ENCODE results near the gene RMP24.

RMP24 gene

GRCh38 chr18:35933982-35934381 is 38.5 kb upstream of the RMP24 start:
- no peak for DNase-seq
- WGBS, 5 donors: 66 to 86% (median 80%) methylated on average over 8 of the region's 8 CpGs
- H3K9me3 ChIP-seq: peaks cover 0 to 18% (median 13%) of the 10 kb centered on the region in 8 donors
- H3K36me3 ChIP-seq: no peaks in the 10 kb centered on the region
- intact Hi-C loops (cut with DNase I; ENCODE audit: low total_unique reads): no loop called here
- no peaks in the 10 kb centered on the region for H3K27me3 ChIP-seq (replicated peaks in 1 of 7)
- TF ChIP-seq POLR2A (IDR thresholded peaks at IDR 0.05): no peak
- no peak overlapping the region for H3K4me3 ChIP-seq
- H3K4me1 ChIP-seq: no peaks in the 10 kb centered on the region
- H3K27ac ChIP-seq: no peak overlapping the region

- Histone ChIP-seq H3K4me3 (no peak overlapping the region), H3K4me1 (no peaks in the 10 kb centered on the region), H3K27ac (no peak overlapping the region), H3K27me3 (replicated peaks in 1 of 7) (no peaks in the 10 kb centered on the region), H3K9me3 (peaks cover 0 to 11% (median 9%) of the 10 kb centered on the region in 8 donors), H3K36me3 (no peaks in the 10 kb centered on the region)
- TF ChIP-seq, protein P1, sequence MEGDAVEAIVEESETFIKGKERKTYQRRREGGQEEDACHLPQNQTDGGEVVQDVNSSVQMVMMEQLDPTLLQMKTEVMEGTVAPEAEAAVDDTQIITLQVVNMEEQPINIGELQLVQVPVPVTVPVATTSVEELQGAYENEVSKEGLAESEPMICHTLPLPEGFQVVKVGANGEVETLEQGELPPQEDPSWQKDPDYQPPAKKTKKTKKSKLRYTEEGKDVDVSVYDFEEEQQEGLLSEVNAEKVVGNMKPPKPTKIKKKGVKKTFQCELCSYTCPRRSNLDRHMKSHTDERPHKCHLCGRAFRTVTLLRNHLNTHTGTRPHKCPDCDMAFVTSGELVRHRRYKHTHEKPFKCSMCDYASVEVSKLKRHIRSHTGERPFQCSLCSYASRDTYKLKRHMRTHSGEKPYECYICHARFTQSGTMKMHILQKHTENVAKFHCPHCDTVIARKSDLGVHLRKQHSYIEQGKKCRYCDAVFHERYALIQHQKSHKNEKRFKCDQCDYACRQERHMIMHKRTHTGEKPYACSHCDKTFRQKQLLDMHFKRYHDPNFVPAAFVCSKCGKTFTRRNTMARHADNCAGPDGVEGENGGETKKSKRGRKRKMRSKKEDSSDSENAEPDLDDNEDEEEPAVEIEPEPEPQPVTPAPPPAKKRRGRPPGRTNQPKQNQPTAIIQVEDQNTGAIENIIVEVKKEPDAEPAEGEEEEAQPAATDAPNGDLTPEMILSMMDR (IDR thresholded peaks at IDR 0.05 in 8 of 11, conservative IDR thresholded peaks at IDR 0.05 in 3 of 11): no peak
- no peak for TF ChIP-seq POLR2A (IDR thresholded peaks at IDR 0.05)
- TF ChIP-seq POLR2AphosphoS5 (IDR thresholded peaks at IDR 0.05): no peak
- WGBS, 5 donors: 80 to 89% (median 82%) methylated on average over 5 of the region's 5 CpGs
- intact Hi-C loops (cut with DNase I; ENCODE audit: low total_unique reads): loop anchor here (5.0 kb wide), 1 partner anchor 523 kb away; no protein-coding TSS in a partner anchor
- DNase-seq: no peak
These were observed 37.6 kb upstream of the RMP24 start for GRCh38 chr18:35934891-35935290.

DNA sequence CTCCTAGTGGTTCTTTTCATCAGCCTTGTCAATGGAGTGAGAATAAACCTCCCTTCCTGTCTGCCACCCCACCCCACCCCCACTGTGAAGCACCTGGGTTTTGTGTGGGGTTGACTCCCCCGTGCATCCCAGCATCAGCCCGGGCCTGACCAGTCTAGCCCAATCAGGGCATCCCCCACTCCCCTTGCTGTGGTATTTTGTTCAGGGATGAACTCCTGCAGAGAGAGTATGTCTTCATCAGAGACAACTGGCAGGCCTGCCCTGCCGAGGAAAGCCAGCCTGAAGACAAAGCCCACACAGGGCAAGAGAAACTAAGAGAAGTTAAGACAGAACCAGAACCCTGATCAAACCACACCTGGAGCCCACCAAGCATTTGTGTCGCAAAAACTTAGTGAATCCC is 36.7 kb upstream of the RMP24 start:
- H3K27ac ChIP-seq: no peak overlapping the region
- WGBS, 5 donors: 61 to 79% (median 73%) methylated on average over 4 of the region's 4 CpGs
- no peak overlapping the region for H3K4me3 ChIP-seq
- intact Hi-C loops (cut with DNase I; ENCODE audit: low total_unique reads): loop anchor here (5.0 kb wide), 1 partner anchor 524 kb away; no protein-coding TSS in a partner anchor
- TF ChIP-seq, protein P1 (IDR thresholded peaks at IDR 0.05 in 8 of 11, conservative IDR thresholded peaks at IDR 0.05 in 3 of 11): no peak
- no peak for TF ChIP-seq POLR2A (IDR thresholded peaks at IDR 0.05)
- no peak for TF ChIP-seq POLR2AphosphoS5 (IDR thresholded peaks at IDR 0.05)
- H3K9me3 ChIP-seq: peaks cover 0 to 2% (median 0%) of the 10 kb centered on the region in 8 donors
- no peaks in the 10 kb centered on the region for H3K4me1 ChIP-seq
- no peak for DNase-seq
- H3K27me3 ChIP-seq (replicated peaks in 1 of 7): no peaks in the 10 kb centered on the region
- no peaks in the 10 kb centered on the region for H3K36me3 ChIP-seq

GRCh38 chr18:35936951-35937350 is 35.5 kb upstream of the RMP24 start:
- 48 to 67% (median 64%) methylated on average over 1 of the region's 1 CpG for WGBS, 5 donors
- TF ChIP-seq, protein P1 (IDR thresholded peaks at IDR 0.05 in 8 of 11, conservative IDR thresholded peaks at IDR 0.05 in 3 of 11): no peak
- TF ChIP-seq POLR2AphosphoS5 (IDR thresholded peaks at IDR 0.05) (no peak), POLR2A (IDR thresholded peaks at IDR 0.05) (no peak)
- no peaks in the 10 kb centered on the region for H3K27me3 ChIP-seq (replicated peaks in 1 of 7)
- DNase-seq: no peak
- H3K4me1 ChIP-seq: no peaks in the 10 kb centered on the region
- no peaks in the 10 kb centered on the region for H3K9me3 ChIP-seq
- H3K36me3 ChIP-seq: no peaks in the 10 kb centered on the region
- no peak overlapping the region for H3K4me3 ChIP-seq
- H3K27ac ChIP-seq: no peak overlapping the region
- intact Hi-C loops (cut with DNase I; ENCODE audit: low total_unique reads): loop anchor here (5.0 kb wide), 1 partner anchor 525 kb away; no protein-coding TSS in a partner anchor

GRCh38 chr18:35938158-35938557 is 34.3 kb upstream of the RMP24 start:
- Histone ChIP-seq H3K27ac (no peak overlapping the region), H3K36me3 (no peaks in the 10 kb centered on the region), H3K4me1 (no peaks in the 10 kb centered on the region), H3K4me3 (no peak overlapping the region), H3K9me3 (no peaks in the 10 kb centered on the region), H3K27me3 (replicated peaks in 1 of 7) (no peaks in the 10 kb centered on the region)
- intact Hi-C loops (cut with DNase I; ENCODE audit: low total_unique reads): loop anchor here (5.0 kb wide), 1 partner anchor 526 kb away; no protein-coding TSS in a partner anchor
- DNase-seq: no peak
- TF ChIP-seq POLR2A (IDR thresholded peaks at IDR 0.05) (no peak), POLR2AphosphoS5 (IDR thresholded peaks at IDR 0.05) (no peak)
- TF ChIP-seq, protein P1 (IDR thresholded peaks at IDR 0.05 in 8 of 11, conservative IDR thresholded peaks at IDR 0.05 in 3 of 11): no peak
- WGBS, 5 donors: 74 to 91% (median 84%) methylated on average over 1 of the region's 1 CpG

Measured in spleen (tissue), 11 donors.